Gastroesophageal sphincter (tissue), 4 donors: ENCODE measurements around the gene ABHD12. TPM values are rescaled to one million over a fixed set of nuclear protein-coding genes. Genes with fewer than 3 reads are reported as not detected.

Experiments used
- ATAC-seq: fragments of 150-250 bp; one replicate; pipeline ENCODE4 v1.9.1; 2016; ENCODE audit warnings: mild to moderate bottlenecking, moderate library complexity
- H3K27ac ChIP-seq, 4 donors: fragments of 200-600 bp; sonication (generic) in 3 of 4; 1 replicate in 3 of 4; 2 replicates in 1 of 4; pipeline ENCODE4 v1.5.1; 2016 to 2019
- H3K27me3 ChIP-seq: fragments of 200-600 bp; sonication (generic); one replicate; pipeline ENCODE4 v1.5.1; 2019
- H3K36me3 ChIP-seq, 2 donors: fragments of 200-600 bp; sonication (generic); one replicate each; pipeline ENCODE4 v1.5.1; 2019; ENCODE audit warnings: control low read depth in 1 of 2
- H3K4me1 ChIP-seq, 3 donors: fragments of 200-600 bp; sonication (generic); 1 replicate in 2 of 3; 2 replicates in 1 of 3; pipeline ENCODE4 v1.5.1; 2016 to 2019; ENCODE audit warnings: control low read depth in 2 of 3
- H3K4me3 ChIP-seq, 2 donors: fragments of 200-600 bp; sonication (generic); one replicate each; pipeline ENCODE4 v1.5.1; 2019; ENCODE audit warnings: mild to moderate bottlenecking in 1 of 2, moderate library complexity in 1 of 2
- H3K9me3 ChIP-seq, 3 donors: fragments of 200-600 bp; sonication (generic); one replicate each; pipeline ENCODE4 v1.5.1; 2017 to 2019; ENCODE audit warnings: control low read depth in 2 of 3
- CTCF ChIP-seq, 4 experiments: fragments of 200-600 bp in 2 of 4; fragments of 450-650 bp in 2 of 4; sonication (generic) in 1 of 4; IDR thresholded peaks; one replicate each; pipeline ENCODE4 v1.5.1; 2017 to 2019; ENCODE audit warnings: antibody characterized with exemption in 4 of 4, mild to moderate bottlenecking in 2 of 4, moderate library complexity in 2 of 4
- EP300 ChIP-seq: sonication (generic); formaldehyde crosslinking; IDR thresholded peaks from one replicate; pipeline ENCODE4 v1.6.1; 2017; ENCODE audit warnings: antibody characterized with exemption, mild to moderate bottlenecking
- POLR2A ChIP-seq, 2 donors: fragments of 450-650 bp; IDR thresholded peaks; one replicate each; pipeline ENCODE4 v1.6.1; 2017; ENCODE audit warnings: antibody characterized with exemption in 2 of 2, mild to moderate bottlenecking in 2 of 2, moderate library complexity in 1 of 2
- POLR2AphosphoS5 ChIP-seq: sonication (generic); formaldehyde crosslinking; IDR thresholded peaks from one replicate; pipeline ENCODE4 v1.6.1; 2017; ENCODE audit warnings: antibody characterized with exemption
- WGBS, 2 donors: methylation state at CpG; one replicate each; pipeline ENCODE4 v1.1.5; 2018; ENCODE audit warnings: low coverage in 1 of 2; 5-methylcytosine and 5-hydroxymethylcytosine counted together
- total RNA-seq, 4 donors: library from RNA; depleted of rRNA; stranded (reverse); fragments of >200 nt; gene quantifications; one replicate each; pipeline ENCODE4 v1.1.0, GENCODE V29; 2016

The ABHD12 gene
- total RNA-seq, 4 donors from 2014 or later = 19.2 to 45.9 (median 39.3) TPM

- WGBS, 2 donors = no CpG with 5 or more reads among the region's 5 CpGs
- ATAC-seq = no peak
- H3K9me3 ChIP-seq = no peaks in the 10 kb centered on the region
- peaks cover 0 to 14% (median 0%) of the 10 kb centered on the region in 3 donors for H3K4me1 ChIP-seq
- no peak for TF ChIP-seq EP300
- no peak for TF ChIP-seq CTCF (IDR thresholded peaks at IDR 0.05)
- TF ChIP-seq POLR2A (IDR thresholded peaks at IDR 0.05) = no peak
- no peak for TF ChIP-seq POLR2AphosphoS5
- H3K27ac ChIP-seq = no peak overlapping the region
- no peaks in the 10 kb centered on the region for H3K27me3 ChIP-seq
- peaks cover 0 to 38% of the 10 kb centered on the region in 2 donors for H3K36me3 ChIP-seq
- H3K4me3 ChIP-seq = no peak overlapping the region
These were observed 69.3 kb downstream of the ABHD12 start for GRCh38 chr20:25321262-25321831.

- Histone ChIP-seq H3K36me3 (peaks cover 0 to 48% of the 10 kb centered on the region in 2 donors), H3K4me1 (peaks cover 0 to 14% (median 0%) of the 10 kb centered on the region in 3 donors), H3K27me3 (no peaks in the 10 kb centered on the region), H3K4me3 (no peak overlapping the region), H3K9me3 (no peaks in the 10 kb centered on the region), H3K27ac (no peak overlapping the region)
- TF ChIP-seq CTCF (IDR thresholded peaks at IDR 0.05) (no peak), POLR2AphosphoS5 (no peak), POLR2A (IDR thresholded peaks at IDR 0.05) (no peak)
- no peak for ATAC-seq
- WGBS, 2 donors = 57 to 100% methylated on average over 1 of the region's 13 CpGs
These were observed 70.4 kb downstream of the ABHD12 start for GRCh38 chr20:25320035-25320800.

GRCh38 chr20:25319241-25320034, 71.2 kb downstream of the ABHD12 start:
- Histone ChIP-seq H3K36me3 (peaks cover 0 to 56% of the 10 kb centered on the region in 2 donors), H3K4me3 (no peak overlapping the region), H3K4me1 (peaks cover 0 to 14% (median 0%) of the 10 kb centered on the region in 3 donors), H3K27ac (no peak overlapping the region), H3K9me3 (no peaks in the 10 kb centered on the region), H3K27me3 (no peaks in the 10 kb centered on the region)
- 60 to 87% methylated on average over 4 to 6 of the region's 11 CpGs for WGBS, 2 donors
- ATAC-seq = no peak
- TF ChIP-seq CTCF (IDR thresholded peaks at IDR 0.05) = no peak
- TF ChIP-seq POLR2A (IDR thresholded peaks at IDR 0.05) = no peak
- no peak for TF ChIP-seq EP300

- Histone ChIP-seq H3K27me3 (no peaks in the 10 kb centered on the region), H3K4me3 (no peak overlapping the region), H3K36me3 (peaks cover 0 to 63% of the 10 kb centered on the region in 2 donors), H3K9me3 (no peaks in the 10 kb centered on the region), H3K4me1 (peaks cover 0 to 14% (median 0%) of the 10 kb centered on the region in 3 donors), H3K27ac (no peak overlapping the region)
- 73 to 75% methylated on average over 8 to 12 of the region's 16 CpGs for WGBS, 2 donors
- TF ChIP-seq CTCF (IDR thresholded peaks at IDR 0.05) (no peak), POLR2AphosphoS5 (no peak), POLR2A (IDR thresholded peaks at IDR 0.05) (no peak), EP300 (no peak)
- no peak for ATAC-seq
These were observed 72.0 kb downstream of the ABHD12 start for GRCh38 chr20:25318471-25319240.
